Esophagus muscularis mucosa (tissue), 4 donors: ENCODE measurements around the gene FAM20A.

Experiments used
- CTCF ChIP-seq, 3 experiments: fragments of 200-600 bp in 2 of 3; fragments of 450-650 bp in 1 of 3; sonication (generic) in 2 of 3; IDR thresholded peaks; one replicate each; pipeline ENCODE4 v1.5.1; 2017 to 2019; ENCODE audit warnings: antibody characterized with exemption in 3 of 3, mild to moderate bottlenecking in 2 of 3, moderate library complexity in 1 of 3
- EP300 ChIP-seq: sonication (generic); formaldehyde crosslinking; IDR thresholded peaks from one replicate; pipeline ENCODE4 v1.6.1; 2017; ENCODE audit warnings: antibody characterized with exemption
- POLR2A ChIP-seq: fragments of 450-650 bp; IDR thresholded peaks from one replicate; pipeline ENCODE4 v1.6.1; 2017; ENCODE audit warnings: antibody characterized with exemption, moderate library complexity, mild to moderate bottlenecking, low read depth
- POLR2AphosphoS5 ChIP-seq, 2 donors: sonication (generic); formaldehyde crosslinking; IDR thresholded peaks; one replicate each; pipeline ENCODE4 v1.6.1; 2017; ENCODE audit warnings: antibody characterized with exemption in 2 of 2

GRCh38 chr17:68605914-68606313 lies 4.7 kb upstream of the FAM20A start:
- TF ChIP-seq POLR2AphosphoS5 (IDR thresholded peaks at IDR 0.05) (no peak), EP300 (no peak), POLR2A (no peak), CTCF (IDR thresholded peaks at IDR 0.05) (no peak)
